Measurements from ENCODE around the gene DMRT2.

Gene DMRT2

DNA sequence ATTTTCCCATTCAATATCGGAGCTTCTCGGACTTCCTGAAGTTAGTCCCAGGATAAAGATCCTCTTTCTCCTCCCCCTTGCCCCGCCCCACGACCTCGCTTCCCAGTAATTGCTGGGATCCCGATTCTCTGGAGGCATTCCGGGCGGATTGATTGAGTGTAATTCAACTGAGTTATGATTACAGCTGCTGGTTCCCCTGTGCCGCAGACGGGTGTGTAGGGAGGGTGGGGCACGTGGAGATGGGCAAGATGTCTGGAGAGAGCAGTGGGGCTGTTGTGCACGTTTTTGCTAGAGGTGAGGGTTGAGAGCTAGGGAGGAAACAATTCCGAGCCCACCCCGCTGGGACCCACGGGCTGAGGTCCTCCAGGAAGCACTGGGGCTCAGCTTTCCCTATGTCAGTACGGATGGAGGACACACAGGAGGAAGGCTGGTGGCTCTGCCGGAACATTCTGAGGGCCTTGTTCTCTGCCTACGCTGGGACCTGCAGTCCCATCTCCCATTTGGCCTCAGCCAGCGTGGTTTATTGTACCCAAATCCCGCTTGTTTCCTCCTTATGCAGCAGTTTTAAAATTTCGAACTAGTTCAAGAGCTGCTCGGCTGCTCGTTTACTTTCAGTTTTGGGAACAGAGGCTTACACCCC is 2.4 kb upstream of the DMRT2 start:
- peak; percentile 29 for DNase-seq

DNA sequence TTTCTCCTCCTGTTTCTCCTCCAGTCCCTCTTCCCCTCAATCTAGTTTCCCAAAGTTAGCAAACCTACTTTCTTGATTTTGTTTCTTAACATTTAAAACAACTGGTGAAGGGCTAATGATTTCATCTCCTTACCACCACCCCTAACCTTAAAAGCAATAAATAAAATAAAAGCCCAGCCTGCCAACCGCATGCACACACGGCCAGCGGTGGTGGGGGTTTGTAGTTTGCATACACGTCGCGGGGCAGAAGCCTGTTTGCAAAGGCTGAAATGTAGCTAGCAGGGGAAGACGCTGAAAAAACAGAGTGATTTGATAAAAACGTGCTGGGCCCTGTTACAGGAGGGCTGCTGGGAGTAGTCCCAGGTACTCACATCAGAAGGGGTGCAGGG is 1.9 kb upstream of the DMRT2 start:
- no peak for DNase-seq

DNA sequence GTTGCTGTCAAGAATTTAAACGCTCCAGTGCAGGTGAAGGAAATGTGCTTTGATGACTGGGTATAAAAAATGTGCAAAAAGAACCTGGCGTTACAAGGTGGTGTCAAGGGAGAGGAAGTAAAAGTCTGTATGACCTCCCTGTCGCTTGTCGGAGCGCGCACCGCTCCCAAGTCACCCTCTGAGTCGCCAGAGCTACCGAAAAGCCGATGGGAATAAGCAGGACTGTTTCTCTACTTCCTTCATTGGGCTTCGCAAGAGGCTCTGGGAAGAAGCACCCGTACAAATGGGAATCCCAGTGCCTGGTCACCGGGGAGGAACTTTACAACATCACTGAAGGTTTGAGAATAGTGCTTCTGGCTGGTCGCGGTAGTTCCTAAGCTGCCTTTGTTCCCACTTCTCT is 1.3 kb upstream of the DMRT2 start:
- no peak for DNase-seq

DNA sequence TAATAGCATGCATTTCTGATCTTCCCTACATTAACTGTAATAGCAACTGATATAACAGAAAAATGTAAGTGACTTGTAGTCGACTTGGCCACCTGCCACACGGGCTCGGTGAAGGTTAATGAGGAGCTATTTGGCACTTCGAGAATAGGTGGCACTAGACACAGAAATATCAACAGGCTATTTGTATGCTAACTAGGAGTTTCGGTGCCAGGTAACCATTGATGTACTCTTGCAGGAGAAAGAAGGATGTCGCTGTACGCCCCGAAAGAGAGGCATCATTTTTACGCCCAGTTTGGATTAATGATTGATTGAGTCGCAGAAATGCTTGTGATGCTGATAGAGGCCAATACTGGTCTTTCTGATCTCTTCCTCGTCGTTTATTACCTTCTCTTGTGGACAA is 516 bp upstream of the DMRT2 start:
- no peak for DNase-seq

DNA sequence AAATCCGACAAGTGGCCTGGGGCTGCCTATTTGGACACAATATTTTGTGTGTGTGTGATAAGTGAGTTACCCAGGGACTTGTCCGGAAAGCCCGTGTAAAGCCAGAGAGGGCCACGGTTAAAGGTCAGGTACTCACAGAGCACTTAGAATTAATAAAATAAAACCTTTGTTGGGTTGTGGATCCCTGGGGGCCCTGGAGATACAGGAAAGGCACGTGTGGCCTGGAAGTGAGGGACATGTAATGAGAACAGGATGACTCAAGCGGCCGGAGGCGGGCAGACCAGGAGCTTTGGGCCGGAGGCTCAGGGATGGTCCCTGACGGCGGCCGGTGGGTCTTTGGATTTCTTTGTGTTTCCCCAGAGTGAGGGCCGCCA is 1.0 kb downstream of the DMRT2 start:
- DNase-seq, result no peak

DNA sequence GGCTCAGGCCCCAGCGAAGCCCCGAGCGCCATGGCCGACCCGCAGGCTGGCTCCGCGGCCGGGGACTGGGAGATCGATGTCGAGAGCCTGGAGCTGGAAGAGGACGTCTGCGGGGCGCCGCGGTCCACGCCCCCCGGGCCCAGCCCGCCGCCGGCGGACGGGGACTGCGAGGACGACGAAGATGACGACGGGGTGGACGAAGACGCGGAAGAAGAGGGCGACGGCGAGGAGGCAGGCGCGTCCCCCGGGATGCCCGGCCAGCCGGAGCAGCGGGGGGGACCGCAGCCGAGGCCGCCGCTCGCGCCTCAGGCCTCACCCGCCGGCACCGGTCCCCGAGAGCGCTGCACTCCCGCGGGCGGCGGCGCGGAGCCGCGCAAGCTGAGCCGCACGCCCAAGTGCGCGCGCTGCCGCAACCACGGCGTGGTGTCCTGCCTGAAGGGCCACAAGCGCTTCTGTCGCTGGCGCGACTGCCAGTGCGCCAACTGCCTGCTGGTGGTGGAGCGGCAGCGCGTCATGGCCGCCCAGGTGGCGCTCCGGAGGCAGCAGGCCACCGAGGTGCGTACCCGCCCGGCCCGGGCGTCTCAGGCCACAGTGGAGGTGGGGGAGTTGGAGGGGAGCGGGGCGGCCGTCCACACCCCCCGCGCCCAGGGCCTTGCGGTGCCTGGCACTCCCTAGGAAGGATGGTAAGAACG is 1.6 kb downstream of the DMRT2 start:
- DNase-seq, result no peak

DNA sequence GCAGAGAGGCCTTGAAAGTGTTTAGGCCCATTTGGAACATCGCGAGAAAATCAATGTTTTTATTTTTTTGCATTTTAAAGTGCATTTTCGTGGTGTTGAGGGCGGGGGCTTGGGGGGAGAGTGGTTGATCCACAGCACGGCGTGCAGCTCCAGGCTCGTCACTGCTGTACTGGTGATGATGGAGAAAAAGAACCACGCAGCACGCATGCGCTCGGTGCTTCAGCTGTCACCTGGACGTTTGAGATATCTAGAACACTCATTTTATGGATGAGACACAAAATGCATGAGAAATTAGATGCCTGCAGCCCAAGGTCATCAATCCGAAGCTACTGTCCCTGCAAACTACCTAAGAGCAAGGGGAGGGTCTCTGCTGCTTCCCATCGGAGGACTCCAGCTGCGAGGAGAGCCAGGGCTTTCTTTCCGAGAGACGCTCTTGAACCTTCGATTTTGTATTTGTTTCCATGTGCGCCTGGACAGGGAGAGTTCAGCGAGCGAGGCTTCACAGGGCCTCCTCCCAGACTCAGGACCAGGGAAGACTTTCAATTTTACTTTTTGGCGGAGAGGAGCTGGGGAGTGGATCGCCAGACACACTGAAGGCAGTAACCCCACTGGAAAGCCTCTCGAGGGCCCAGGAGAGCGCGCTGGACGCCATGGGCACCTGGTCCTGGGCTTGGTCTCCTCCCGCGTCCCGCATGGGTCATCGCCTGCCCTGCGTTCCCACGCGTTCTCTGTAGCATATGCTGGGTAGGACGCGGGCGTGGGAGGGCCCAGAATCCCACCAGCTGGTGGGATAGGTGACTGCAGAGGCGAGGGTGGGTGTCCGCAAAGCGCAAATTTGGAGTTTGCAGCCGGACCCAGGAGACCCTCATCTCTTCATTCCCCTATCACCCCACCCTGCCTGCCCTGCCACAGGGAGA is 2.5 kb downstream of the DMRT2 start:
- DNase-seq, result no peak

DNA sequence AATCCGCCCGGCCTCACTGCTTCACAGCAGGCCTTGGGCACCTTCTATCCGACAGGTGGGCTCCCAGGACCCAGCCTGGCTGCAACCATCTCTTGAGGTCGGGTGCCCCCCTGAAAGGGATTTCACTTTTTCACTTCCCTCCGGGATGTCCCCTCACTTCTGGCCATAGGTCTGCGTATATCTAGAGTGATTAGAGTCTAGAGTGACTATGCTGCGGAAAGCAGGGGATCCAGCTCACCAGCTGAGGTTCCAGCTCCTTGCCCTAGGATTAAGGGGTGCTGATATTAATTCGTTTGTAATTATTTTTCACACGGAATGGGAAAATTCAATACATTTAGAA is 3.1 kb downstream of the DMRT2 start:
- no peak for DNase-seq

DNA sequence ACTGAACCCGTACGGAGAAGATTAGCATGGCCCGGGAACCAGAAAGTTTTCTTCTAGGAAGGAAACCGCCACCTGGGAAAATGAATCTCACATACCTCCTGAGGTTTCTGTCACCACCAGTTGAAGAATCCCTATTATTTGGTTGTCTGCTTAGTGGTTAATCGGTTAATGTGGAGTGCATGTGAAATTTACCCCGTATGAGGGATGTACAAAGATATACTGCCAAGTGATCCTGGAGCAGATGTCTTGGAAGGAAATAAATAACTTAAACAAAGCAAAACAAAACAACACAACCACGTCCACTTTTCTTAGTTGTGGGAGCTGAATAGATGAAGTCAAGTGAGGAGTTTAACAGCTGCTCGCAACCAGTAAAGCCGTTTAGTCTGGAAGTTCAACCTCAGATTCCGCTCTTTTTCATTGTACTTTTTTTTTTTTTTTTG is 3.8 kb downstream of the DMRT2 start:
- DNase-seq, result no peak

DNA sequence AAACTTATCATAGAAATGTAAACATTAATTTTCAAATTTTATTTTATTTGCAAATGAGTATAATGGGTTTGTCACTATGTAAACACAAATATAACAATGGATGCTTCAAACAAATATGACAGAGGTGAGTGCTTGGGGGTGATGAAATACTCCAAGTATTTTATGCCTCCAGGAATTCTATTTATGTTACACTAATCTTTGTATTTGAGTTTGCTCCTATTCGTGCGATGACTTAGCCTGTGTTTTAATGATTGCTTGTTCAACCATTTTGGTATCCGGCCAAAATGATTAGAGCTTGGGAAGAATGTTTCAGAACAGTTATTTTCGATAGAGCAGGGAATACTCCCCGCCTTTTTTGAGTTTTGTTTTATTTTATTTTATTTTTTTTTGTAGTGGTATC is 5.0 kb downstream of the DMRT2 start:
- DNase-seq, result no peak

DNA sequence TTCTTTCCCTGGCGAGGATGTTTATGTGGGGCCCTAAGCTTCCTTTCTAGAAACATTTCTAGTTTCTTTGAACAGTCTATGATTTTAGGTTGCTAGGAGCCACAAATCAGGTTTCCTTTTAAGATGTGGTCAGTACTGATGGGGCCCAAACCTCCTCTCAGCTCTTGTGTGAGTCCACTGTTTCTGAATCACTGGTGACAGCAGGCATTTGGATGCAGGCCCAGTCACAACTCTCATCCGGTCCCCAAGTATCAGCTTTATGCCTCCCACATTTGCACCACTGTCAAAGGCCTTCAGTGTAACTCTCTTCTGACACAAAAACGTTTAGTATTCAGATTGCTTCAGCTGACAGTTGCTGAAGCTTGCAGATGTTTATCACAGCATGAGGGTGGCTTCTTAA is 7.8 kb downstream of the DMRT2 start:
- no peak for DNase-seq

DNA sequence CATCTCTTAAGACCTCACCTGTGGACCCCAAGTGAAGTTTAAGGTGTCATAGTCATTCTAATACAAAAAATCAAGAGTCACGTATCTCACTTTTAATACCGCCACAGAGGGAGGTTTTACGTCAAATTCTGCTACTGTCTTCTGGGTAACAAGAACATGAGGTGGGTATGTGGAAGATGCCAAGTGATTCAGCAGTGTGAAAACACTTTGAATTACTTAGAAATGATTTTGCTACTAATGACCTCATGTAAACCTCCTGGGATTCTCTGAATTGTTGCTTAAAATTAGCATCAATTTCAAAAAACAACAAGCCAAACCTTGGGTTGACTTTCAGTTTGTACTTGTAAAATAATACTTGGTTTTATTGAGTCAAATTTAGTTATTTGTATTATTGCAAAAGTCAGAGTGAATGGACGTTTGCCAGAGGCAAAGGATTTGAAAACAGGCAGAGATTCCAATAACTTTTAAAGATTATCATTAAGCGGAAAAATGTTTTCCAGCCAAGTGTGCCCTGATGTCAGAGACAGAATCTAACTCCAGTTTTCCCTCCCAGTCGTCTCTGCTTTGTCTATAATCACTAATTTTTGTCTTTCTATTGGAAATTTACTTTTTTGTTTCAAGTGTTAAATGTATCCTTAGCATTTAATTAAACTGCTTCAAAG is 8.8 kb downstream of the DMRT2 start:
- DNase-seq, result no peak

DNA sequence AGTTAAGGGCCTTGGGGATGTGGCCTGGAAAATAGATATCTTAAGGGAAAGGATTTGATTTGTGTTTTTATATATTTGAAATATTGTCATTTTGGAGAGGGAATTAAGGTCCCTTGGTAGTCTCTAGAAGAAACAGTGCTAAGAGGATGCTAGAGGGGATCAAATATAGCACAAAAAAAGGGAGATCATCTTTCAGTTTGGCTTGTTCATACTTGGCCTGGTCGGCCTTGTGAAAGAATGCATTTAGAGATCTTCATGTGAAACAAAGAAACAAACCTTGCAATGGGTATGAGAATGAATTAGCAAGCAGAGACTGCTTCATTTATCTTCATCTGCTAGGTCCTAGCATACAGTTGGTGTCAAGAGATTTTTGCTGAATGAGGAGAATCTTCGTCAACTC is 15.0 kb downstream of the DMRT2 start:
- DNase-seq, result no peak

DNA sequence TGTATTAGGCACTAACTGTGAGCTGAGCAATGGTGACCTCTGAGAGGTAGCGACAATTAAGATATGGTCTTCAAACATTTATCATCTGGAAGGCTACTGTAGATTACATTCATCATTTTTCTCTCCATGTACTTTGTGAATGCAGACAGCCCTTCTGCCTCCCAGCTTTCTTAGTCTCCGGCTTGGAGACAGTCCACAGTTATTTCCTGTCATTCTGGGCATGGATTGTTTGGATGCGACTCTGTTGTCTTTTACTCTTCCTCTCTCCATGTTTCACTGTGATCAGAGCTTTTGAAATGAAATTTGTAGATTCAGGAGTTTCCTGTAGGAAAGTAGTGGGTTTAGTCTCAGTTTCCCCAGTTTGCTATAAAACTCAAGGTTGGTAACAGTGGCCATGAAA is 20.5 kb downstream of the DMRT2 start:
- DNase-seq, result no peak

DNA sequence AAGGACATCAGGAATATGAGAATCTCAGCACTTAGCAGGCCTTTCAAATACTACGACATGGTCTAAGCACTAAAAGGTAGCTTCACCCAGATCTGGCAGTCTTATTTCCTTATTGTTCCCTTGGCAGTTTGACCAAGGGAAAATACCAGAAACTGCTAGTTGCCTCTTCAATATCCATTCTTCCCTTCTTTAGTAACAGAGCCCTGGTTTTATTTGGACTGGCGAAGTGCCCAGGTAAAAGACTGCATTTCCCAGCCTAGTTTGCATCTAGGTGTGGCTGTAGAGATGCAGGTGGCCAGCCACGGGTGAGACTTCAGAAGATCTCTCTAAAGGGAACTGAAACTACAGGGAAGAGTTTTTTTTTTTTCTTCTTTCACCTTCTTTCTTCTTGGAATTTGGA is 21.6 kb downstream of the DMRT2 start:
- DNase-seq, result no peak

DNA sequence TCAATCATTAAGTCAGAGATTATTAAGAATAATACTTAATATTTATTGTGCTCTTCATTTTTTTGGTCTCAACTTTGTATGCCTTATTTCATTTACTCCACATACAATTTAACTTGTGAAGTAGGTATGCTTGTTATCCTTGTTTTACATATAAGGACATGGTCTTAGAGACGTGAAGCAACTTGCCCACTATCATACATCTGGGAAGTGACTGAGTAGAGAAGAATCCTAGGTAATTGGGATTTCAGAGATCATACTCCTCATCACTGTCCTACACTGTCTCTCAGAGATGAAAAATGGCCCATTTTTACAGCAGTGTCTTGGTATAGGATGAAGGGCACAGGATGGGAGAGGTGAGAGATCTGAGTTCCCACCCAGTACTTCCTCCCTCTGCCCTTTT is 23.3 kb downstream of the DMRT2 start:
- DNase-seq, result no peak

DNA sequence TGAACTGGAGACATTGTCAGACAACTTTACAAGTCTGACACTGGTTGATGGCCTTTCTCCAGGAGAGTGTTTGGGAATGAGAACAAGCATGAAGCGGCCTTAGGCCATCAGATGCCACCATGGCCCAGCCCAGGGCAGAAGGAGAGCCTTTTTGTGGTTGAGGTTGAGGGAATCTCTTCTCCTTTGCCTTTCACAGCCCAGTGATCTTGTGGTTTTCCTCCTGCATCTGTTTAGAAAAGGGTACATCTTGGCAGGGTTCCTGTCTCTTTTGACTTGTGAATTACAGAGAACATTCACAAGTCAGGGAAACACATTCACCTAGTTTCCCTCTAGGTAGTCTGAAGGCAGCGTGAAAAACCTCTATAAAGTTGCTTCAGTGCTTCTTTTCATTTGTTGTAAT is 27.5 kb downstream of the DMRT2 start:
- no peak for DNase-seq

DNA sequence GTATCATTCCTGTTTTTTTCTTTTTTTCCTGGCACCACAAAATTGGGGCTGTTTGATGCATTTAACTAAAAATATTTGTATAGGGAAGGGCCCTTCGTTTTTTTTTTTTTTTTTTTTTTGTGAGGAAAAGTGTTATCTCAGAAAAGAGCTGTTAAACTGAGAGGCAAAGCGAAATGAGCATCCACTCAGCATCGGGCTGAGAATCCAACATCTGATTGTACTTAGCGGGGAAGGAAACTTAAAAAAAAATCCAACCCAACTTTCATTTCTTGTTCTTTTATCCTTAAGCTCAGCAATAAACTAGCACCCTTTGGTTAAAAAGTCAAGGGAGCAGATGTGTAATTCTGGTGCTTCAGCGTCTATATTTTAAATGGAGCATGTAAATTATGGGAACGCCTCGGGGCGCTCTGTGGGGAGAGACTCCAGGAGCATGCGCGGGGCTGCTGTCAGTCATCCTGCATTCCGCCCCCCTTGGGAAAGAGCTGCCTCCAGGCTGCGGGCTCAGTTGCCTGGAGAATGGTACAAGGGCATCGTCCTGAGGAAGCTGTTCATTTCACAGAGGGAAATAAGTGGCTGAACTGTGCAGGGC is 33.3 kb downstream of the DMRT2 start:
- DNase-seq, result no peak

DNA sequence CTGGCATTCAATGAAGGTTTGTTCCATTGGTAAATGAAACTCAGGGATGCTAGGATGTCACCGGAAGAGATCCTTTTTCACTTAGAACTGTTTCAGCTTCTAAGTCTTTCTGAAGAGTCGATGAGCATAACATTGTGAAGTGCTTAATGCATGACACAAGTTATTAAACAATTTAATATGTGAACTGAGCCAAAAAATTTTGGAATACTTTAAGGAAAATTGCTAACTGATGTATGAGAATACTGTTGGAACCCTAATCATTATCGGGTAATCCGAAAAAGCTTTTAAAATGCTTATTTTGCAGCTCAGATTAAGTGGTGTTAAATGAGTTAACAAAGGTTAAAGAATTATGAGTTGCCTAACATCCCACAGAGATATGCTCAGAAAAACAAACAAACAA is 34.9 kb downstream of the DMRT2 start:
- no peak for DNase-seq

DNA sequence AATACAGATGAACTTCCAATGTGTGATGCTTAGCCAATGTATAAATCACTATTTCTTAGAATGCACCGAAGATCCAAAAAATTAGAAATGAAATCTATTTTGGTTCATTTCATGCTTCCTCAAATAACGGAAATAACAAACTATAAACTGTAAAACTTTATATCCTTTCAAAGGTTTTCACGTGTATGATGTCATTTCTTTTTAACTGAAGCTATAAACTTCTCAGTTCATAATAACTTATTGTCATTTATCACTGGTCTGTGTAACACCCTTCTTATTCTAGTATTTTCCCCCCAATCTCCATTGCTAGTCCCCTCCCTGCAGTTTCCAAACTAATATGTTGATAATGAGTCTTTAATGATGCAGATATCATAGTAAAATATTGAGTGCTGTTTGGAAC is 36.4 kb downstream of the DMRT2 start:
- no peak for DNase-seq

DNA sequence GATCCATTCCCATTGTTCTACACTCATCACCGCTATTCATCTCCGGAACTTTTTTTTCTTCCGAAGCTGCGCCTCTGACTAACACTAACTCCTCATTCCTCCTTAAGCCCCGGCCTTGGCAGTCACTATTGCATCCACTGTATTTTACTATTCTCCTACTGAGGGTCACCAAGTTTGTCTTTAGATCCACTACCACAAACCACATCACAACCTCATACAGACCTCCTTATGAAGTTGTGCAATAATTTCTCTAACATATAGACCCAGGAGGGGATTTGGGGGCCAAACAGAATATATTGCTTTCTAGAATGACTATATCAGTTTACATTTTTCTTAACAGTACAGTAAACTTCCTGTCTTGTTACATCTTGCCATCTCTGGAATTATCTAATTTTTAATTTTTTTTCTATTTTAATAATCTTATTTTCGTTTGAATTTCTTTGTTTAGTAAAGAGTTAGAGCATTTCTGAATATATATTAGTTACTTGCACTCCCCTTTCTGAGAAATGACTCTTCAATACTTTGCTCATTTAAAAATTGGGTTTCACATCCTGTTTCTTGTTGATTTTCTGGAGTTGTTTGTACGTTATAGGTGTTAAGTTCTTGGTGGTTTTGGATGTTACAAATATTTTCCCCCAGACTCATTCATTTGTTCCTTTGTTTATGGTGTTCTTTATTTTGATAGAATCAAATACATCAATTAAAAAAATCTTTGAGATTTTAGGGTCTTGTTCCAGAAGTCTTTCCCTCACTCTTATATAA is 37.1 kb downstream of the DMRT2 start:
- DNase-seq, result no peak

DNA sequence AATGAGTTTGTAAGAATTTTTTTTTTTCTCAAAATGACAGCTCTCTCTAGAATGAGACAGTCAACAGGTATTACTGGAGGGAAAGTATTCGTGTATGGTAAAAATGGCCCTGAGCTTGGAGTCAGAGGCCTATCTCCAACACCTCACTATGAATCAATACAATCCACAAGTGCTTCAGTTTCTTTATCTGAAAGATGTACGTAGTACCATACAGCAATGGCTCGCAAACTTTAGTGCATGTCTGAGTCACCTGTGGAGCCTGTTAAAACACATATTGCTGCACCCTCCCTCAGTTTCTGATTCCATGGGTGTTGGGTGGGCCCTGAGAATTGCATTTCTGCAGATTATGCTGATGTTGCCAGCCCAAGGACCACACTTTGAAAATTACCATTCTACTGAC is 44.6 kb downstream of the DMRT2 start:
- no peak for DNase-seq

Data from OCI-M1 (cell line).